H9 (cell line): ENCODE measurements around the gene DLG2. TPM values are rescaled to one million over a fixed set of nuclear protein-coding genes. Genes with fewer than 3 reads are reported as not detected.

Source experiments
- DNase-seq: peaks from one replicate; pipeline ENCODE4 v3.0.0-alpha.2; 2017
- H2AFZ ChIP-seq: one replicate; pipeline ENCODE4 v1.6.1; 2013; ENCODE audit warnings: mild to moderate bottlenecking, low read length, control low read depth, moderate library complexity
- H2AK5ac ChIP-seq: 2 replicates; pipeline ENCODE4 v1.6.1; 2013; ENCODE audit warnings: low read length, control low read depth, mixed read lengths; ENCODE audit not compliant: insufficient read length
- H2BK120ac ChIP-seq: one replicate; pipeline ENCODE4 v1.6.1; 2013; ENCODE audit warnings: low read depth, mild to moderate bottlenecking, low read length, control low read depth, inconsistent platforms; ENCODE audit not compliant: poor library complexity, severe bottlenecking
- H2BK12ac ChIP-seq: 2 replicates; pipeline ENCODE4 v1.6.1; 2013; ENCODE audit warnings: low read length, control low read depth, mixed read lengths, low read depth; ENCODE audit not compliant: insufficient read length
- H2BK15ac ChIP-seq: 2 replicates; pipeline ENCODE4 v1.6.1; 2013; ENCODE audit warnings: low read depth, low read length, control low read depth
- H2BK20ac ChIP-seq: one replicate; pipeline ENCODE4 v1.6.1; 2013; ENCODE audit warnings: low read depth, mild to moderate bottlenecking, low read length, control low read depth, inconsistent platforms; ENCODE audit not compliant: poor library complexity, severe bottlenecking
- H2BK5ac ChIP-seq: 2 replicates; pipeline ENCODE4 v1.6.1; 2013; ENCODE audit warnings: low read length, control low read depth, mixed read lengths; ENCODE audit not compliant: insufficient read length
- H3K14ac ChIP-seq: 2 replicates; pipeline ENCODE4 v1.6.1; 2013; ENCODE audit warnings: low read length, control low read depth; ENCODE audit not compliant: insufficient read depth
- H3K18ac ChIP-seq: 2 replicates; pipeline ENCODE4 v1.6.1; 2013; ENCODE audit warnings: low read depth, mild to moderate bottlenecking, mixed read lengths, low read length, control low read depth; ENCODE audit not compliant: insufficient read length
- H3K23ac ChIP-seq: 2 replicates; pipeline ENCODE4 v1.6.1; 2013; ENCODE audit warnings: low read length, control low read depth, mixed read lengths, low read depth; ENCODE audit not compliant: insufficient read length
- H3K23me2 ChIP-seq: 2 replicates; pipeline ENCODE4 v1.6.1; 2013; ENCODE audit warnings: low read depth, mild to moderate bottlenecking, mixed read lengths, low read length, control low read depth; ENCODE audit not compliant: insufficient read length, poor library complexity, severe bottlenecking
- H3K27ac ChIP-seq: 2 replicates; pipeline ENCODE4 v1.5.1; 2013; ENCODE audit warnings: low read length, control low read depth, mixed read lengths, low read depth; ENCODE audit not compliant: insufficient read length
- H3K27me3 ChIP-seq: 2 replicates; pipeline ENCODE4 v1.6.1; 2013; ENCODE audit warnings: low read length, control low read depth, inconsistent platforms; ENCODE audit not compliant: insufficient read depth
- H3K4ac ChIP-seq: 2 replicates; pipeline ENCODE4 v1.6.1; 2013; ENCODE audit warnings: low read depth, mild to moderate bottlenecking, control low read depth, inconsistent platforms, low read length, moderate library complexity
- H3K4me1 ChIP-seq: 2 replicates; pipeline ENCODE4 v1.6.1; 2013; ENCODE audit warnings: low read length, control low read depth, inconsistent platforms; ENCODE audit not compliant: insufficient read depth
- H3K4me2 ChIP-seq: 2 replicates; pipeline ENCODE4 v1.6.1; 2013; ENCODE audit warnings: low read length, control low read depth, mixed read lengths; ENCODE audit not compliant: insufficient read length, insufficient read depth
- H3K56ac ChIP-seq: 2 replicates; pipeline ENCODE4 v1.6.1; 2013; ENCODE audit warnings: low read depth, mild to moderate bottlenecking, mixed read lengths, low read length, control low read depth; ENCODE audit not compliant: insufficient read length
- H3K79me1 ChIP-seq: 2 replicates; pipeline ENCODE4 v1.6.1; 2013; ENCODE audit warnings: low read depth, mild to moderate bottlenecking, moderate library complexity, low read length, control low read depth, inconsistent platforms; ENCODE audit not compliant: insufficient read depth, poor library complexity, severe bottlenecking
- H3K79me2 ChIP-seq: 2 replicates; pipeline ENCODE4 v1.6.1; 2013; ENCODE audit warnings: low read length, control low read depth, inconsistent platforms; ENCODE audit not compliant: insufficient read depth
- H3K9ac ChIP-seq: 2 replicates; pipeline ENCODE4 v1.6.1; 2013; ENCODE audit warnings: low read length, control low read depth, mixed read lengths; ENCODE audit not compliant: insufficient read length; ENCODE audit errors: extremely low read depth
- H3K9me3 ChIP-seq: one replicate; pipeline ENCODE4 v1.6.1; 2013; ENCODE audit warnings: low read depth, low read length, inconsistent platforms; ENCODE audit not compliant: control insufficient read depth
- H3T11ph ChIP-seq: one replicate; pipeline ENCODE4 v1.6.1; 2013; ENCODE audit warnings: mild to moderate bottlenecking, low read length, control low read depth, inconsistent platforms
- H4K20me1 ChIP-seq: one replicate; pipeline ENCODE4 v1.6.1; 2013; ENCODE audit not compliant: control insufficient read depth, insufficient read length, insufficient read depth
- H4K5ac ChIP-seq: 2 replicates; pipeline ENCODE4 v1.6.1; 2013; ENCODE audit warnings: low read depth, mild to moderate bottlenecking, mixed read lengths, low read length, control low read depth; ENCODE audit not compliant: insufficient read length
- H4K8ac ChIP-seq: replicated peaks from 2 replicates; pipeline ENCODE4 v1.6.1; 2013; ENCODE audit warnings: low read length, control low read depth, mixed read lengths, low read depth; ENCODE audit not compliant: insufficient read length
- H4K91ac ChIP-seq: 2 replicates; pipeline ENCODE4 v1.6.1; 2013; ENCODE audit warnings: low read depth, mild to moderate bottlenecking, moderate library complexity, mixed read lengths, low read length, control low read depth; ENCODE audit not compliant: insufficient read length
- H3K27ac Mint-ChIP-seq, 3 experiments: 2 replicates in 2 of 3; 3 replicates in 1 of 3; pipeline ENCODE4 v1.8.0; 2020 to 2021; ENCODE audit warnings: mixed read lengths in 3 of 3, mild to moderate bottlenecking in 1 of 3, moderate library complexity in 1 of 3
- H3K27me3 Mint-ChIP-seq: 2 replicates; pipeline ENCODE4 v1.8.0; 2021; ENCODE audit warnings: low read depth, mild to moderate bottlenecking, moderate library complexity, mixed read lengths
- H3K36me3 Mint-ChIP-seq, 3 experiments: 2 replicates in 2 of 3; 3 replicates in 1 of 3; pipeline ENCODE4 v1.8.0; 2020 to 2021; ENCODE audit warnings: low read depth in 3 of 3, mixed read lengths in 3 of 3; ENCODE audit not compliant: insufficient read depth in 1 of 3
- H3K4me1 Mint-ChIP-seq, 2 experiments: 2 replicates each; pipeline ENCODE4 v1.8.0; 2020; ENCODE audit warnings: mixed read lengths in 2 of 2
- H3K4me3 Mint-ChIP-seq, 2 experiments: 2 replicates in 1 of 2; 3 replicates in 1 of 2; pipeline ENCODE4 v1.8.0; 2020 to 2021; ENCODE audit warnings: mild to moderate bottlenecking in 2 of 2, mixed read lengths in 2 of 2, moderate library complexity in 1 of 2
- H3K9me3 Mint-ChIP-seq, 2 experiments: 2 replicates in 1 of 2; 3 replicates in 1 of 2; pipeline ENCODE4 v1.8.0; 2020; ENCODE audit warnings: mild to moderate bottlenecking in 2 of 2, mixed read lengths in 2 of 2, moderate library complexity in 1 of 2
- WGBS: extraction: QIAGEN DNeasy Blood & Tissue Kit; methylation state at CpG from one replicate; pipeline ENCODE4 v1.1.7; 2013; ENCODE audit warnings: missing lambda C conversion rate, low lambda C conversion rate, mixed read lengths; ENCODE audit not compliant: insufficient read length; ENCODE audit errors: extremely low coverage; 5-methylcytosine and 5-hydroxymethylcytosine counted together
- total RNA-seq: library from RNA; stranded (reverse); gene quantifications from 2 replicates; pipeline ENCODE4 v1.2.1, GENCODE V29; 2021
- TF ChIP-seq, protein P1 (sequence below): fragments of 200-600 bp; sonication (generic); conservative IDR thresholded peaks from 3 replicates; pipeline ENCODE4 v1.8.0; 2021; ENCODE audit warnings: antibody characterized with exemption, mild to moderate bottlenecking

DLG2 gene
- total RNA-seq, 1 experiment from 2014 or later = 8.0 TPM

DNA sequence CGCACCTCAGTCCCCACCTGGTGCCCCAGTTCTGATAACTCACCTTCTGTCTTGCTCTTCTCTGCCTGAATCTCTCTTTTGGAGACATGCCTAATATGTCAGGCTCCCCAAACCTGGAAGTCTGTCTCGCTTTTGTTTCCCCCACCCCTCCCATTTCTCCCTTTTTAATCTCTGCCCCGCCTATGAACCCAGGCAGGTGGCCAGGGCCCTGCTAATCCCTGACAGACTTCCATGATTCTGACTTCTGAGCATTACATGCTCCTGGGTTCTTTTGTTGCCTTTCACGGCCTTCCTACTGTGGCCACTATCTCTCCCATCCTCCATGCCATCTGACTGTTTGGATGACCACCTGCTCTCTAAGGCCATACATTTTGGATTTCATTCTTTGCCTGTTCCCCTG, 1220.1 kb downstream of the DLG2 start:
- no peak overlapping the region for H2AFZ ChIP-seq
- H3K79me1 ChIP-seq = no peaks in the 10 kb centered on the region
- TF ChIP-seq, protein P1, sequence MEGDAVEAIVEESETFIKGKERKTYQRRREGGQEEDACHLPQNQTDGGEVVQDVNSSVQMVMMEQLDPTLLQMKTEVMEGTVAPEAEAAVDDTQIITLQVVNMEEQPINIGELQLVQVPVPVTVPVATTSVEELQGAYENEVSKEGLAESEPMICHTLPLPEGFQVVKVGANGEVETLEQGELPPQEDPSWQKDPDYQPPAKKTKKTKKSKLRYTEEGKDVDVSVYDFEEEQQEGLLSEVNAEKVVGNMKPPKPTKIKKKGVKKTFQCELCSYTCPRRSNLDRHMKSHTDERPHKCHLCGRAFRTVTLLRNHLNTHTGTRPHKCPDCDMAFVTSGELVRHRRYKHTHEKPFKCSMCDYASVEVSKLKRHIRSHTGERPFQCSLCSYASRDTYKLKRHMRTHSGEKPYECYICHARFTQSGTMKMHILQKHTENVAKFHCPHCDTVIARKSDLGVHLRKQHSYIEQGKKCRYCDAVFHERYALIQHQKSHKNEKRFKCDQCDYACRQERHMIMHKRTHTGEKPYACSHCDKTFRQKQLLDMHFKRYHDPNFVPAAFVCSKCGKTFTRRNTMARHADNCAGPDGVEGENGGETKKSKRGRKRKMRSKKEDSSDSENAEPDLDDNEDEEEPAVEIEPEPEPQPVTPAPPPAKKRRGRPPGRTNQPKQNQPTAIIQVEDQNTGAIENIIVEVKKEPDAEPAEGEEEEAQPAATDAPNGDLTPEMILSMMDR = no peak
- no peak overlapping the region for H4K91ac ChIP-seq
- no peaks in the 10 kb centered on the region for H4K20me1 ChIP-seq
- H3K4me2 ChIP-seq = no peak overlapping the region
- H3K56ac ChIP-seq = no peak overlapping the region
- no peaks in the 10 kb centered on the region for H3K23me2 ChIP-seq
- H2BK12ac ChIP-seq = no peak overlapping the region
- no peak overlapping the region for H4K8ac ChIP-seq
- Mint-ChIP-seq H3K27me3 (no peaks in the 10 kb centered on the region), H3K4me3 (no peak overlapping the region), H3K36me3 (no peaks in the 10 kb centered on the region), H3K9me3 (no peaks in the 10 kb centered on the region), H3K27ac (no peak overlapping the region), H3K4me1 (peaks cover 17 to 18% of the 10 kb centered on the region in 2 experiments)
- H3K18ac ChIP-seq = no peak overlapping the region
- no peaks in the 10 kb centered on the region for H3K27me3 ChIP-seq
- no peak overlapping the region for H2BK20ac ChIP-seq
- peaks cover 3% of the 10 kb centered on the region; the same call in 1 of the 2 replicates for H3K4me1 ChIP-seq
- H3K4ac ChIP-seq = no peak overlapping the region
- no peak overlapping the region for H3T11ph ChIP-seq
- no peaks in the 10 kb centered on the region for H3K9me3 ChIP-seq
- no peak overlapping the region for H2BK5ac ChIP-seq
- H2AK5ac ChIP-seq = no peak overlapping the region
- no peak overlapping the region for H3K23ac ChIP-seq
- H4K5ac ChIP-seq = no peak overlapping the region
- no peaks in the 10 kb centered on the region for H3K79me2 ChIP-seq
- WGBS = no CpG with 5 or more reads among the region's 4 CpGs
- DNase-seq = no peak
- no peak overlapping the region for H3K14ac ChIP-seq
- H3K27ac ChIP-seq = no peak overlapping the region
- H2BK120ac ChIP-seq = no peak overlapping the region
- H2BK15ac ChIP-seq = no peak overlapping the region
- no peak overlapping the region for H3K9ac ChIP-seq
